ENCODE measurements around the gene STAM.

The STAM gene

DNA sequence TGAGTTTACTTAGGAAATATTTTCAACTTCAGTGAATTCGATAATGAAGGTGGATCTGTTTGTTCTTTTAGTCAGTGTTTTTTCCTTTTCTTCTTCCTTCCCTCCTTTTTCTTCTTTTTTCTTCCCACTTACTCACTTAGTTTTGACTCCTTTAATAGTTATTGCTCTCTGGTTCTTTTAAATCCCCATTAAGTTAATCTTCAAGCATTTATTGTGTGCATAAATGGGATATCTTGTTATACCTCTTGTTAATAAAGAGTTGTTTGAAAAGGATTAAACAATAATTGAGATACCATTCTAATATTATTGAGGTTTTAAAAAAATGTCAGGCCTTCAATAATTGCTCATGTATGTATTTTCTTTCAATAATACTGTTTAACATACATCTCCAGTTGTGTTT, 19.5 kb downstream of the STAM start:
- Histone ChIP-seq H3K36me3 (replicated peaks; ENCODE audit: insufficient read depth, low read length) (no peaks in the 10 kb centered on the region; the same call in 1 of the 2 replicates), H3K4me1 (ENCODE audit: low read length) (no peaks in the 10 kb centered on the region), H3K27ac (ENCODE audit: low read length) (no peak overlapping the region), H3K9ac (ENCODE audit: low read length) (no peak overlapping the region), H2AFZ (ENCODE audit: low read length) (no peak overlapping the region), H3K27me3 (replicated peaks; ENCODE audit: insufficient read depth, low read length) (no peaks in the 10 kb centered on the region), H4K20me1 (ENCODE audit: insufficient read depth, low read length) (no peaks in the 10 kb centered on the region), H3K79me2 (ENCODE audit: low read length) (peaks cover 36% of the 10 kb centered on the region), H3K9me2 (replicated peaks; ENCODE audit: insufficient read depth, low read length) (no peaks in the 10 kb centered on the region), H3K9me3 (replicated peaks; ENCODE audit: insufficient read depth, low read length) (no peaks in the 10 kb centered on the region), H3K4me2 (ENCODE audit: low read depth, low read length) (no peak overlapping the region), H3F3A (ENCODE audit: insufficient read depth, low read length) (no peaks in the 10 kb centered on the region), H3K4me3 (ENCODE audit: low read length) (no peak overlapping the region)
- no peak for DNase-seq
- no peak for TF ChIP-seq EZH2phosphoT487 (IDR thresholded peaks at IDR 0.05; ENCODE audit: low read length)
- TF ChIP-seq, protein P1, sequence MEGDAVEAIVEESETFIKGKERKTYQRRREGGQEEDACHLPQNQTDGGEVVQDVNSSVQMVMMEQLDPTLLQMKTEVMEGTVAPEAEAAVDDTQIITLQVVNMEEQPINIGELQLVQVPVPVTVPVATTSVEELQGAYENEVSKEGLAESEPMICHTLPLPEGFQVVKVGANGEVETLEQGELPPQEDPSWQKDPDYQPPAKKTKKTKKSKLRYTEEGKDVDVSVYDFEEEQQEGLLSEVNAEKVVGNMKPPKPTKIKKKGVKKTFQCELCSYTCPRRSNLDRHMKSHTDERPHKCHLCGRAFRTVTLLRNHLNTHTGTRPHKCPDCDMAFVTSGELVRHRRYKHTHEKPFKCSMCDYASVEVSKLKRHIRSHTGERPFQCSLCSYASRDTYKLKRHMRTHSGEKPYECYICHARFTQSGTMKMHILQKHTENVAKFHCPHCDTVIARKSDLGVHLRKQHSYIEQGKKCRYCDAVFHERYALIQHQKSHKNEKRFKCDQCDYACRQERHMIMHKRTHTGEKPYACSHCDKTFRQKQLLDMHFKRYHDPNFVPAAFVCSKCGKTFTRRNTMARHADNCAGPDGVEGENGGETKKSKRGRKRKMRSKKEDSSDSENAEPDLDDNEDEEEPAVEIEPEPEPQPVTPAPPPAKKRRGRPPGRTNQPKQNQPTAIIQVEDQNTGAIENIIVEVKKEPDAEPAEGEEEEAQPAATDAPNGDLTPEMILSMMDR (IDR thresholded peaks at IDR 0.05; ENCODE audit: low read length), result no peak
- TF ChIP-seq EZH2 (optimal IDR thresholded peaks at IDR 0.05; ENCODE audit: low read depth, low read length), result no peak

DNA sequence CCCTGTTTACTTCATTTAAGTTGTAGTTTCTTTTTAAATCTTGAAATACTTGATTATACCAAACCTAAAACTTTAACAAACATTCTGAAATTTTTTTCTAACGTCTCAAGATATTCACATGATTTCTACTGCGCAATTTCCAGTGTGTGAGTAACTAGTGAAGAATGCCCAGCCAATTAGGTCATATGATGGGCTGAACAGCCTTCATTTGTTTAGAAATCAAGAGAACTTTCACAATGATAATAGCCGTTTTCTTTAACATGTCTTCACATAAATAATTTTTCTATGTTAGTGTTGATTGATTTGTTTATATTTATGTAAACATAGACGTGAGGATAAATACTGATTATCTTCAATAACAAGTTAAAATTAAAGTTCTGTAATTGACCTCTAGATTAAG, 21.8 kb downstream of the STAM start:
- Histone ChIP-seq H3K9me3 (replicated peaks; ENCODE audit: insufficient read depth, low read length) (no peaks in the 10 kb centered on the region), H3K27ac (ENCODE audit: low read length) (no peak overlapping the region), H3K4me2 (ENCODE audit: low read depth, low read length) (no peak overlapping the region), H3K79me2 (ENCODE audit: low read length) (peaks cover 25% of the 10 kb centered on the region), H3K9me2 (replicated peaks; ENCODE audit: insufficient read depth, low read length) (no peaks in the 10 kb centered on the region), H3K27me3 (replicated peaks; ENCODE audit: insufficient read depth, low read length) (no peaks in the 10 kb centered on the region), H4K20me1 (ENCODE audit: insufficient read depth, low read length) (no peaks in the 10 kb centered on the region), H3K9ac (ENCODE audit: low read length) (no peak overlapping the region), H2AFZ (ENCODE audit: low read length) (no peak overlapping the region), H3K4me3 (ENCODE audit: low read length) (no peak overlapping the region), H3F3A (ENCODE audit: insufficient read depth, low read length) (no peaks in the 10 kb centered on the region), H3K36me3 (replicated peaks; ENCODE audit: insufficient read depth, low read length) (no peaks in the 10 kb centered on the region; the same call in 1 of the 2 replicates), H3K4me1 (ENCODE audit: low read length) (no peaks in the 10 kb centered on the region)
- DNase-seq, result no peak
- no peak for TF ChIP-seq EZH2phosphoT487 (IDR thresholded peaks at IDR 0.05; ENCODE audit: low read length)
- no peak for TF ChIP-seq EZH2 (optimal IDR thresholded peaks at IDR 0.05; ENCODE audit: low read depth, low read length)
- TF ChIP-seq, protein P1 (IDR thresholded peaks at IDR 0.05; ENCODE audit: low read length), result no peak

DNA sequence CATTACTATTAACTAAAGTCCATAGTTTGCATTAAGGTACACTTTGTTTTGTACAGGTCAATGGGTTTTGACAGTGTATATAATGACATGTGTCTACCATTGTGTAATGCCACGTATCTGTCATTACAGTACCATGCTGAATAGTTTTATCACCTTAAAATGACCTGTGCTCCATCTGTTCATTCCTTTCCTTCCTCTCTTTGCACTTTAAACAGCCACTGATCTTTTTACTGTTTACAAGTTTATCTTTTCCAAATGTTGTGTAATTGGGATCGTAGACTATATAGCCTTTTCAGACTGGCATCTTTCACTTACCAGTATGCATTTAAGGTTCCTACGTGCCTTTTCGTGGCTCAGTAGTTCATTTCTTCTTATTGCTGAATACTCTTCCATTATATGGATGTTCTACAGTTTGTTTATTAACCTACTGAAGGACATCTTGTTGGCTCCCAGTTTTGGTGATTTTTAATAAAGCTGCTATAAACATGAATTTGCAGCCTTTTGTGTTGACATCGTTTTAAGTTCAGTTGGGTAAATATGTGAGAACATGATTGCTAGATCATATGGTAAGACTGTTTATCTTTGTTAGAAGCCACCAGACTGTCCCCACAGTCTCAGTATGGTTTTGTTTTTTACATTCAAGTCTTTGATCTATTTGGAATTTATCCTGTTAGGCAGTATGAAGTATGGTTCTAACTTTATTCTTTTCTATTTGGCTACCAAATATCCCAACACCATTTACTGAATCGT, 24.7 kb downstream of the STAM start:
- Histone ChIP-seq H4K20me1 (ENCODE audit: insufficient read depth, low read length) (no peaks in the 10 kb centered on the region), H3K27ac (ENCODE audit: low read length) (no peak overlapping the region), H3F3A (ENCODE audit: insufficient read depth, low read length) (no peaks in the 10 kb centered on the region), H3K4me2 (ENCODE audit: low read depth, low read length) (no peak overlapping the region), H3K79me2 (ENCODE audit: low read length) (peaks cover 27% of the 10 kb centered on the region), H3K9ac (ENCODE audit: low read length) (no peak overlapping the region), H3K4me3 (ENCODE audit: low read length) (no peak overlapping the region), H2AFZ (ENCODE audit: low read length) (no peak overlapping the region), H3K9me3 (replicated peaks; ENCODE audit: insufficient read depth, low read length) (no peaks in the 10 kb centered on the region), H3K9me2 (replicated peaks; ENCODE audit: insufficient read depth, low read length) (no peaks in the 10 kb centered on the region), H3K27me3 (replicated peaks; ENCODE audit: insufficient read depth, low read length) (no peaks in the 10 kb centered on the region), H3K4me1 (ENCODE audit: low read length) (no peaks in the 10 kb centered on the region), H3K36me3 (replicated peaks; ENCODE audit: insufficient read depth, low read length) (no peaks in the 10 kb centered on the region)
- no peak for TF ChIP-seq EZH2 (optimal IDR thresholded peaks at IDR 0.05; ENCODE audit: low read depth, low read length)
- TF ChIP-seq EZH2phosphoT487 (IDR thresholded peaks at IDR 0.05; ENCODE audit: low read length), result no peak
- TF ChIP-seq, protein P1 (IDR thresholded peaks at IDR 0.05; ENCODE audit: low read length), result no peak
- no peak for DNase-seq

Data from MM.1S (cell line).